NCI-H146 treated with DMSO at 0.1 percent for 48 hours (cell line): ENCODE measurements around the gene CTNNA1.
"Not testable (repeated sequence)": the region's sequence is repeated elsewhere in the genome, so short reads cannot be mapped to it uniquely, and the experiment has no call there.

Source experiments
- DNase-seq: peaks from one replicate; lab custom pipeline; 2025; ENCODE audit not compliant: unreplicated experiment; lab: John Stamatoyannopoulos, UW

Gene CTNNA1

GRCh38 chr5:138722544-138723177 lies 30.6 kb upstream of the CTNNA1 start:
- peak; percentile 88 for DNase-seq

GRCh38 chr5:138724470-138725146 lies 28.6 kb upstream of the CTNNA1 start:
- DNase-seq, result no peak

GRCh38 chr5:138725153-138725817 lies 27.9 kb upstream of the CTNNA1 start:
- peak; percentile 79 for DNase-seq

- DNase-seq, result no peak
These were observed 27.3 kb upstream of the CTNNA1 start for GRCh38 chr5:138725818-138726416.

- DNase-seq, result no peak
These were observed 26.4 kb upstream of the CTNNA1 start for GRCh38 chr5:138726848-138727247.

- not testable (repeated sequence) for DNase-seq
These were observed 22.7 kb upstream of the CTNNA1 start for GRCh38 chr5:138730496-138730895.

GRCh38 chr5:138732466-138732865 lies 20.8 kb upstream of the CTNNA1 start:
- DNase-seq, result no peak

GRCh38 chr5:138732933-138733332 lies 20.3 kb upstream of the CTNNA1 start:
- peak; percentile 15 for DNase-seq

- no peak for DNase-seq
These were observed 19.7 kb upstream of the CTNNA1 start for GRCh38 chr5:138733509-138733908.

GRCh38 chr5:138736293-138736692 lies 16.9 kb upstream of the CTNNA1 start:
- no peak for DNase-seq

GRCh38 chr5:138737494-138738265 lies 15.5 kb upstream of the CTNNA1 start:
- DNase-seq, result no peak

- DNase-seq, result no peak
These were observed 14.8 kb upstream of the CTNNA1 start for GRCh38 chr5:138738399-138738798.

- no peak for DNase-seq
These were observed 13.3 kb upstream of the CTNNA1 start for GRCh38 chr5:138739938-138740337.

GRCh38 chr5:138743484-138743883 lies 9.7 kb upstream of the CTNNA1 start:
- DNase-seq, result no peak

- DNase-seq, result no peak
These were observed 8.0 kb upstream of the CTNNA1 start for GRCh38 chr5:138745268-138745667.

- no peak for DNase-seq
These were observed 4.6 kb upstream of the CTNNA1 start for GRCh38 chr5:138748630-138749081.

GRCh38 chr5:138751344-138751743 lies 1.9 kb upstream of the CTNNA1 start:
- DNase-seq, result not testable (repeated sequence)

GRCh38 chr5:138752341-138752950 lies 779 bp upstream of the CTNNA1 start:
- no peak for DNase-seq

GRCh38 chr5:138753794-138754698 lies 821 bp downstream of the CTNNA1 start:
- DNase-seq, result peak; percentile 54

- DNase-seq, result no peak
These were observed 1.5 kb downstream of the CTNNA1 start for GRCh38 chr5:138754699-138755057.
